ENCODE data around the gene TEX261. TPM values are rescaled to one million over a fixed set of nuclear protein-coding genes. Genes with fewer than 3 reads are reported as not detected.

Gene TEX261
- total RNA-seq, 1 donor from 2014 or later: 44.7 TPM

GRCh38 chr2:71005271-71006202, 10.9 kb upstream of the TEX261 start:
- DNase-seq (ENCODE audit: low read depth) (no peak), FAIRE-seq (no peak)
- no peaks in the 10 kb centered on the region for H3K9me3 ChIP-seq (ENCODE audit: insufficient read depth, low read depth, low read length)
- Mint-ChIP-seq H3K9me3 (ENCODE audit: unreplicated experiment) (no peaks in the 10 kb centered on the region), H3K4me3 (ENCODE audit: unreplicated experiment) (no peak overlapping the region), H3K4me1 (ENCODE audit: low read depth, unreplicated experiment) (peaks cover 6% of the 10 kb centered on the region), H3K27ac (ENCODE audit: unreplicated experiment) (no peak overlapping the region), H3K27me3 (ENCODE audit: low read depth, unreplicated experiment) (peaks cover 9% of the 10 kb centered on the region), H3K36me3 (ENCODE audit: low read depth, unreplicated experiment) (peaks cover 1% of the 10 kb centered on the region)
- H3K79me2 ChIP-seq (ENCODE audit: insufficient read depth, low read length): no peaks in the 10 kb centered on the region
- no peak overlapping the region for H3K9ac ChIP-seq (ENCODE audit: low read length)
- H3K27me3 ChIP-seq (ENCODE audit: insufficient read depth, low read length): no peaks in the 10 kb centered on the region
- H3K36me3 ChIP-seq (ENCODE audit: insufficient read depth, low read length): no peaks in the 10 kb centered on the region
- TF ChIP-seq CTCF (IDR thresholded peaks at IDR 0.05; ENCODE audit: insufficient read depth, low read depth, low read length) (no peak), EZH2 (IDR thresholded peaks at IDR 0.05; ENCODE audit: insufficient read depth, low read length) (no peak)
- H2AFZ ChIP-seq (ENCODE audit: low read depth, low read length): no peak overlapping the region
- H3K4me2 ChIP-seq (ENCODE audit: low read length): no peak overlapping the region
- H3K4me1 ChIP-seq (ENCODE audit: insufficient read depth, low read length): no peaks in the 10 kb centered on the region
- no peaks in the 10 kb centered on the region for H4K20me1 ChIP-seq (ENCODE audit: insufficient read depth, low read length)
- no peak overlapping the region for H3K4me3 ChIP-seq (ENCODE audit: insufficient read depth, low read depth, low read length)
- no peak overlapping the region for H3K27ac ChIP-seq (ENCODE audit: low read depth, low read length)

GRCh38 chr2:71004857-71005256, 10.2 kb upstream of the TEX261 start:
- H3K4me1 ChIP-seq (ENCODE audit: insufficient read depth, low read length): no peaks in the 10 kb centered on the region
- TF ChIP-seq CTCF (IDR thresholded peaks at IDR 0.05; ENCODE audit: insufficient read depth, low read depth, low read length) (no peak), EZH2 (IDR thresholded peaks at IDR 0.05; ENCODE audit: insufficient read depth, low read length) (no peak)
- no peak overlapping the region for H3K4me3 Mint-ChIP-seq (ENCODE audit: unreplicated experiment)
- no peaks in the 10 kb centered on the region for H3K36me3 ChIP-seq (ENCODE audit: insufficient read depth, low read length)
- H3K4me1 Mint-ChIP-seq (ENCODE audit: low read depth, unreplicated experiment): peaks cover 6% of the 10 kb centered on the region
- peaks cover 1% of the 10 kb centered on the region for H3K36me3 Mint-ChIP-seq (ENCODE audit: low read depth, unreplicated experiment)
- no peaks in the 10 kb centered on the region for H3K27me3 ChIP-seq (ENCODE audit: insufficient read depth, low read length)
- peaks cover 9% of the 10 kb centered on the region for H3K27me3 Mint-ChIP-seq (ENCODE audit: low read depth, unreplicated experiment)
- H3K27ac Mint-ChIP-seq (ENCODE audit: unreplicated experiment): no peak overlapping the region
- no peaks in the 10 kb centered on the region for H3K9me3 Mint-ChIP-seq (ENCODE audit: unreplicated experiment)
- no peaks in the 10 kb centered on the region for H4K20me1 ChIP-seq (ENCODE audit: insufficient read depth, low read length)
- no peaks in the 10 kb centered on the region for H3K79me2 ChIP-seq (ENCODE audit: insufficient read depth, low read length)
- no peak overlapping the region for H3K9ac ChIP-seq (ENCODE audit: low read length)
- H3K27ac ChIP-seq (ENCODE audit: low read depth, low read length): no peak overlapping the region
- FAIRE-seq (no peak), DNase-seq (ENCODE audit: low read depth) (no peak)
- H3K4me3 ChIP-seq (ENCODE audit: insufficient read depth, low read depth, low read length): no peak overlapping the region
- H3K9me3 ChIP-seq (ENCODE audit: insufficient read depth, low read depth, low read length): no peaks in the 10 kb centered on the region
- no peak overlapping the region for H2AFZ ChIP-seq (ENCODE audit: low read depth, low read length)
- no peak overlapping the region for H3K4me2 ChIP-seq (ENCODE audit: low read length)
